Measurements from ENCODE around the gene HABP2. TPM values are rescaled to one million over a fixed set of nuclear protein-coding genes. Genes with fewer than 3 reads are reported as not detected.

Gene HABP2
- total RNA-seq, 1 experiment from 2014 or later, result not detected

- no peak overlapping the region for H3K14ac ChIP-seq (ENCODE audit: insufficient read depth, low read length)
- no peaks in the 10 kb centered on the region for H3K9me3 ChIP-seq (ENCODE audit: control insufficient read depth, low read depth, low read length)
- no peak overlapping the region for H3K23ac ChIP-seq (ENCODE audit: insufficient read length, low read depth, low read length)
- no peak overlapping the region for H3K27ac Mint-ChIP-seq
- H3K4me1 ChIP-seq (ENCODE audit: insufficient read depth, low read length), result no peaks in the 10 kb centered on the region; the same call in 1 of the 2 replicates
- H2BK12ac ChIP-seq (ENCODE audit: insufficient read length, low read depth, low read length), result no peak overlapping the region
- H3K27ac ChIP-seq (ENCODE audit: insufficient read length, low read depth, low read length), result no peak overlapping the region
- H2BK5ac ChIP-seq (ENCODE audit: insufficient read length, low read length), result no peak overlapping the region
- H3K18ac ChIP-seq (ENCODE audit: insufficient read length, low read depth, low read length), result no peak overlapping the region
- no peaks in the 10 kb centered on the region for H4K20me1 ChIP-seq (ENCODE audit: control insufficient read depth, insufficient read depth, insufficient read length)
- H3T11ph ChIP-seq (ENCODE audit: low read length), result no peak overlapping the region
- H3K79me2 ChIP-seq (ENCODE audit: insufficient read depth, low read length), result no peaks in the 10 kb centered on the region
- H3K56ac ChIP-seq (ENCODE audit: insufficient read length, low read depth, low read length), result no peak overlapping the region
- H4K8ac ChIP-seq (replicated peaks; ENCODE audit: insufficient read length, low read depth, low read length), result no peak overlapping the region
- no peak overlapping the region for H3K4me3 Mint-ChIP-seq
- H3K4me2 ChIP-seq (ENCODE audit: insufficient read depth, insufficient read length, low read length), result no peak overlapping the region
- H2AK5ac ChIP-seq (ENCODE audit: insufficient read length, low read length), result no peak overlapping the region
- H3K79me1 ChIP-seq (ENCODE audit: insufficient read depth, low read depth, low read length, poor library complexity, severe bottlenecking), result no peaks in the 10 kb centered on the region
- peaks cover 43% of the 10 kb centered on the region for H3K27me3 Mint-ChIP-seq (ENCODE audit: low read depth)
- H2BK20ac ChIP-seq (ENCODE audit: low read depth, low read length, poor library complexity, severe bottlenecking), result no peak overlapping the region
- no peak overlapping the region for H2AFZ ChIP-seq (ENCODE audit: low read length)
- no peak overlapping the region for H3K9ac ChIP-seq (ENCODE audit: extremely low read depth, insufficient read length, low read length)
- no peak overlapping the region for H2BK120ac ChIP-seq (ENCODE audit: low read depth, low read length, poor library complexity, severe bottlenecking)
- peaks cover 5 to 6% of the 10 kb centered on the region in 2 experiments for H3K4me1 Mint-ChIP-seq
- TF ChIP-seq, protein P1, sequence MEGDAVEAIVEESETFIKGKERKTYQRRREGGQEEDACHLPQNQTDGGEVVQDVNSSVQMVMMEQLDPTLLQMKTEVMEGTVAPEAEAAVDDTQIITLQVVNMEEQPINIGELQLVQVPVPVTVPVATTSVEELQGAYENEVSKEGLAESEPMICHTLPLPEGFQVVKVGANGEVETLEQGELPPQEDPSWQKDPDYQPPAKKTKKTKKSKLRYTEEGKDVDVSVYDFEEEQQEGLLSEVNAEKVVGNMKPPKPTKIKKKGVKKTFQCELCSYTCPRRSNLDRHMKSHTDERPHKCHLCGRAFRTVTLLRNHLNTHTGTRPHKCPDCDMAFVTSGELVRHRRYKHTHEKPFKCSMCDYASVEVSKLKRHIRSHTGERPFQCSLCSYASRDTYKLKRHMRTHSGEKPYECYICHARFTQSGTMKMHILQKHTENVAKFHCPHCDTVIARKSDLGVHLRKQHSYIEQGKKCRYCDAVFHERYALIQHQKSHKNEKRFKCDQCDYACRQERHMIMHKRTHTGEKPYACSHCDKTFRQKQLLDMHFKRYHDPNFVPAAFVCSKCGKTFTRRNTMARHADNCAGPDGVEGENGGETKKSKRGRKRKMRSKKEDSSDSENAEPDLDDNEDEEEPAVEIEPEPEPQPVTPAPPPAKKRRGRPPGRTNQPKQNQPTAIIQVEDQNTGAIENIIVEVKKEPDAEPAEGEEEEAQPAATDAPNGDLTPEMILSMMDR (conservative IDR thresholded peaks at IDR 0.05), result no peak
- H3K23me2 ChIP-seq (ENCODE audit: insufficient read length, low read depth, low read length, poor library complexity, severe bottlenecking), result no peaks in the 10 kb centered on the region
- H2BK15ac ChIP-seq (ENCODE audit: low read depth, low read length), result no peak overlapping the region
- H3K27me3 ChIP-seq (ENCODE audit: insufficient read depth, low read length), result no peaks in the 10 kb centered on the region
- H3K9me3 Mint-ChIP-seq, result no peaks in the 10 kb centered on the region
- no CpG with 5 or more reads among the region's 1 CpG for WGBS (ENCODE audit: extremely low coverage, insufficient read length, low lambda C conversion rate)
- no peak overlapping the region for H3K4ac ChIP-seq (ENCODE audit: low read depth, low read length)
- no peak overlapping the region for H4K91ac ChIP-seq (ENCODE audit: insufficient read length, low read depth, low read length)
- H3K36me3 Mint-ChIP-seq (ENCODE audit: insufficient read depth in 1 of 3, low read depth in 3 of 3), result no peaks in the 10 kb centered on the region
- DNase-seq, result no peak
- no peak overlapping the region for H4K5ac ChIP-seq (ENCODE audit: insufficient read length, low read depth, low read length)
Measured at GRCh38 chr10:113585949-113586348, 33.1 kb downstream of the HABP2 start.
